Measurements from ENCODE around the gene NANOS1.

The NANOS1 gene

DNA sequence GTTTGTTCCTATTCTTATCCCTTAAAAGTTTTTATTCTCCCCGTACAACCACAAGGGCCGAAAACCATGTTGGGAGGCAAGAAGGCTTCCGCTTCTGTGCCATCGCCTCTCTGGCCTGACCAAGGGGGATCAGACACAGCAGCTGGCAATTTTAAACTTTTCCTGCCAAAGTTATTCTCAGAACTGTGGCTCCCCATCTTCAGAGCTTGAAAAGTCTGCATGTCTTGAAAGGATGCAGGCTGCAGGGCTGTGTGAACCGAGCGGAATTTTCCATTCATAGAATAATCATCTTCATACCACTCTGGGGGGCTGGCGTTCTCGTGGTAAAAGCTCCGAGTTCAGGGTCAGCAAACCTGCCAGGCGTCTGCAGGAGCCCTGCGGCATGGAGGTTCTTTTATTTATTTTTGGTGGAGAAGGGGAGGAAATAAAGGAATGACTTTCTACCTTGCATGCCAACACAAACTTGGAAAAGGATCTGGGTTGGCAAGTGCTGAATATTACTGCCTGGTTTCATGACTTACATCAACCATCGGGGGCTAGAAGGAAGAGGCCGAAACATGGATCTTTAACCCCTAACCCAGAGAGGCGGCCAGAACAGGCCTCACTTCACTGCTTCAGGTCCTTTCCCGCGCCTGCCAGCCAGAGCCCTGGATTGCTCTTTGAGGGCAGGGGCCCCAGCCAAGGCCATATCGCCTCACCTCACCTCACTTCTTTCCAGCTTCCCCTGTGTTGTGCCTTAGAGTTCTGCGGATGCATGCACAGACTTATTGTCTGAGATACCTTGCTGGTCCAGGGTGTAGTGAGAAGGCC is 3.0 kb upstream of the NANOS1 start:
- TF ChIP-seq GATA2 (IDR thresholded peaks at IDR 0.05; ENCODE audit: low read depth, low read length) (no peak), GATA3 (IDR thresholded peaks at IDR 0.05; ENCODE audit: low read depth, low read length) (no peak)

DNA sequence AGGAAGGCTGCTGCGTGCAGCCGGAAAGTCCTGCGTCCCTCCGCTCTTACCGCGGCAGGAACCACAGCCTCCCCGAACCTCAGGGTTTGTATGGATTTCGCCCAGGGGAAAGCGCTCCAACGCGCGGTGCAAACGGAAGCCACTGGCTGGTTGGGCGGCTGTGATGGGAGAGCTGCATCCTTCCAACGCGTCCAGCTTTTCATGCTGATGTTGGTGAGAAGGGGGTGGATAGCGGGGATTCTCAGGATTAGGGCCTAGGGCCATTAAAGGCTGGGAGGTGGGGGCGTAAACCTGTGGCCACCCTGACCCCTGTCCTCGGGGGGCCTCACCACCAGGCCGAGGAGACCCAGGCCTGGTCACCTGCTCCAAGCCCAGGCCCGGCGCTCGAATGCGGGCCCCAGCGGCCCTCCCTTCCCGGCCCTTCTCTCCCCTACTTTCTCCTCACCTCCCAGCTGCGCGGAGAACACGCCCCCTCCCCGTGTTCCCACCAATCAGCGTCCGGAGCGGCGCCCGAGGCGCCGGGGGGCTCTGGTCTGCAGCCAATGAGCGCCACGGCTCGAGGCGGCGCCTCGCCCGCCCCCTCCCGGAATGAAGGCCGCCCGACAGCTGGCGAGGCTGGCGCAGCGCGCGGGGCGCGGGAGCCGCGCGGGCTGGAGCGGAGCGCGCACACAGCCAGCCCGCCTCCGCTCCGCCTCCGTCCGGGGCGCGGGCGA is 458 bp upstream of the NANOS1 start:
- TF ChIP-seq GATA3 (IDR thresholded peaks at IDR 0.05; ENCODE audit: low read depth, low read length) (no peak), GATA2 (IDR thresholded peaks at IDR 0.05; ENCODE audit: low read depth, low read length) (no peak)

- TF ChIP-seq GATA3 (IDR thresholded peaks at IDR 0.05; ENCODE audit: low read depth, low read length) (no peak), GATA2 (IDR thresholded peaks at IDR 0.05; ENCODE audit: low read depth, low read length) (no peak)
Observed at GRCh38 chr10:119030421-119031250, 1.1 kb downstream of the NANOS1 start.

GRCh38 chr10:119031496-119032059 is 2.1 kb downstream of the NANOS1 start:
- TF ChIP-seq GATA2 (IDR thresholded peaks at IDR 0.05; ENCODE audit: low read depth, low read length), result no peak
- no peak for TF ChIP-seq GATA3 (IDR thresholded peaks at IDR 0.05; ENCODE audit: low read depth, low read length)

GRCh38 chr10:119039161-119039560 is 9.6 kb downstream of the NANOS1 start:
- TF ChIP-seq GATA3 (IDR thresholded peaks at IDR 0.05; ENCODE audit: low read depth, low read length) (no peak), GATA2 (IDR thresholded peaks at IDR 0.05; ENCODE audit: low read depth, low read length) (no peak)

DNA sequence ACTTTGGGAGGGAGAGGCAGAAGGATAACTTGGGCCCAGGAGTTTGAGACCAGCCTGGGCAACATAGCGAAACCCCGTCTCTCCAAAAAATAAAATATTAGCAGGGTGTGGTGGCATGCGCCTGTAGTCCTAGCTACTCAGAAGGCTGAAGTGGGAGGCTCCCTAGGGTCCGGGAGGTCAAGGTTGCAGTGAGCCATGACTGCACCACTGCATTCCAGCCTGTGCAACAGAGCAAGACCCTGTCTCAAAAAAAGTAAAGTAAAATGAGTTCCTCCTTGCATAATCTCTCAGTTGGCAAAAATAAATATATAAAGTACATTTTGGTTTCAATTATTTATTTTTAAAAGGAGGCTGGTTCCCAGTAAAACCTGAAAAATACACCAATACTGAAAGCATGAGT is 11.8 kb downstream of the NANOS1 start:
- TF ChIP-seq GATA2 (IDR thresholded peaks at IDR 0.05; ENCODE audit: low read depth, low read length) (no peak), GATA3 (IDR thresholded peaks at IDR 0.05; ENCODE audit: low read depth, low read length) (no peak)

DNA sequence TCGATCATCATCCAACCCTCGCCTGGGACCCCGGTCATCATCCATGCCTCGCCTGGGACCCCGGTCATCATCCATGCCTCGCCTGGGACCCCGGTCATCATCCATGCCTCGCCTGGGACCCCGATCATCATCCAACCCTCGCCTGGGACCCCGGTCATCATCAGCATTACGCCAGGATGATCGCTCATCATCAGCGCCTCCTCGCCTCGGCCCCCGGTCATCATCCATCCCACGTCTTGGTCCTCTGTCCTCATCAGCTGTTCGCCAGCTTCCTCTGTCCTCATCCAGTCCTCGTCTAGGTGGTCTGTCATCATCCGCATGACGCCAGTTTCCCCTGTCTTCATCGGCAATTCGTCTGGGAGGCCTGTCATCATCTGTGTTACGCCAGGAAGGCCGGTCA is 12.7 kb downstream of the NANOS1 start:
- TF ChIP-seq GATA2 (IDR thresholded peaks at IDR 0.05; ENCODE audit: low read depth, low read length), result no peak
- no peak for TF ChIP-seq GATA3 (IDR thresholded peaks at IDR 0.05; ENCODE audit: low read depth, low read length)

GRCh38 chr10:119045561-119045960 is 16.0 kb downstream of the NANOS1 start:
- no peak for TF ChIP-seq GATA2 (IDR thresholded peaks at IDR 0.05; ENCODE audit: low read depth, low read length)
- no peak for TF ChIP-seq GATA3 (IDR thresholded peaks at IDR 0.05; ENCODE audit: low read depth, low read length)

- TF ChIP-seq GATA2 (IDR thresholded peaks at IDR 0.05; ENCODE audit: low read depth, low read length) (no peak), GATA3 (IDR thresholded peaks at IDR 0.05; ENCODE audit: low read depth, low read length) (no peak)
Observed at GRCh38 chr10:119049361-119049760, 19.8 kb downstream of the NANOS1 start.

DNA sequence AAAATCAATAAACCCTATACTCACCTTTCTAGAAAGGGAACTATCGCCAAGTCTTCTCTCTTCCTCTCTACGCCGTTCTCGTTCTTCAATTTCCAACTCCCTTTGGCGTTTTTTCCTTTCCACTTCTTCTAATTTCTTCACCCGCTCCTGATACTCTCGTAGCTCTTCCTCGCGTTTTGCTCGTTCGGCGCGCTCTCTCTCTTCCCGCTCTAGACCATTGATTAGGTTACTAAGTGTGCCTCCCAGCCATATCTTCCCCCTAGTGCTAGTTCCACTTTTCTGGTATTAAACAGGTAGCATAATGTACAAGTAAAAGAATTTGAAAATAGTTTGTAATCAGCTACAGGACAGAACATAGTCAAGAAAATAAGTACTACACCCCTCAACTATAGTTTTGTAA is 20.3 kb downstream of the NANOS1 start:
- TF ChIP-seq GATA3 (IDR thresholded peaks at IDR 0.05; ENCODE audit: low read depth, low read length) (no peak), GATA2 (IDR thresholded peaks at IDR 0.05; ENCODE audit: low read depth, low read length) (no peak)

- TF ChIP-seq GATA2 (IDR thresholded peaks at IDR 0.05; ENCODE audit: low read depth, low read length) (no peak), GATA3 (IDR thresholded peaks at IDR 0.05; ENCODE audit: low read depth, low read length) (no peak)
Observed at GRCh38 chr10:119051775-119052174, 22.3 kb downstream of the NANOS1 start.

- no peak for TF ChIP-seq GATA2 (IDR thresholded peaks at IDR 0.05; ENCODE audit: low read depth, low read length)
- no peak for TF ChIP-seq GATA3 (IDR thresholded peaks at IDR 0.05; ENCODE audit: low read depth, low read length)
Observed at GRCh38 chr10:119055472-119055871, 26.0 kb downstream of the NANOS1 start.

DNA sequence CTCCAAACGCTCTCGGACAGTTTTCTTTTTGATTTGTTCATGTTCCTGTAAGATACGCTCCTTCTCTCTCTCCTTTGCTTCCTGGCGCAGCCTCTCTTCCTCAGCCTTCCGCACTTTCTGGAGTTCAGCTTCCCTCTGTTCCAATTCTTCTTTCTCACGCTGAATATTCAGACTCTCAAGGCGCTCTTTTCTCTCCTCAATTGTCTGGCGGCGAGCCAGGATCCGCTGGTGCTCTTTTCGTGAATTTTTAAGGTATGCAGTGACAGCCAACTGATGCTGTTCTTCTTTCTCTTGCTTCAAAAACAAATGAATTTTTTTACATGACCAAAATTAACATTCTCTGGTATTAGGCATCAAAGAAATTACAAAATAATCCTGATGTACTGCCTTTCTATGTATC is 28.5 kb downstream of the NANOS1 start:
- TF ChIP-seq GATA2 (IDR thresholded peaks at IDR 0.05; ENCODE audit: low read depth, low read length) (no peak), GATA3 (IDR thresholded peaks at IDR 0.05; ENCODE audit: low read depth, low read length) (no peak)

GRCh38 chr10:119059557-119059956 is 30.0 kb downstream of the NANOS1 start:
- TF ChIP-seq GATA2 (IDR thresholded peaks at IDR 0.05; ENCODE audit: low read depth, low read length) (no peak), GATA3 (IDR thresholded peaks at IDR 0.05; ENCODE audit: low read depth, low read length) (no peak)

Data from SH-SY5Y (cell line).